22Rv1 (cell line): ENCODE data around the gene SPATA32.

Experiments
- H3K27ac ChIP-seq: fragments of 450-650 bp; 2 replicates; pipeline ENCODE4 v1.5.1; 2017
- CTCF ChIP-seq: fragments of 450-650 bp; IDR thresholded peaks from 2 replicates; pipeline ENCODE4 v1.5.1; 2017; ENCODE audit warnings: mild to moderate bottlenecking
- ZFX ChIP-seq: fragments of 450-650 bp; IDR thresholded peaks from 2 replicates; pipeline ENCODE4 v1.6.1; 2017; ENCODE audit warnings: antibody characterized with exemption, borderline replicate concordance

The SPATA32 gene

GRCh38 chr17:45286286-45286685 lies 24.4 kb upstream of the SPATA32 start:
- TF ChIP-seq ZFX (no peak), CTCF (no peak)
- no peak overlapping the region for H3K27ac ChIP-seq

- no peak overlapping the region for H3K27ac ChIP-seq
- TF ChIP-seq ZFX (no peak), CTCF (peak; percentile 37)
Observed at GRCh38 chr17:45284176-45285140, 22.6 kb upstream of the SPATA32 start.

GRCh38 chr17:45283711-45284110 lies 21.8 kb upstream of the SPATA32 start:
- TF ChIP-seq CTCF = no peak
- no peak for TF ChIP-seq ZFX
- H3K27ac ChIP-seq = no peak overlapping the region

GRCh38 chr17:45282683-45283644 lies 21.1 kb upstream of the SPATA32 start:
- H3K27ac ChIP-seq = no peak overlapping the region
- TF ChIP-seq ZFX = no peak
- no peak for TF ChIP-seq CTCF

GRCh38 chr17:45279898-45280297 lies 18.0 kb upstream of the SPATA32 start:
- no peak for TF ChIP-seq ZFX
- H3K27ac ChIP-seq = no peak overlapping the region

- H3K27ac ChIP-seq = no peak overlapping the region
- TF ChIP-seq CTCF (no peak), ZFX (no peak)
Observed at GRCh38 chr17:45277992-45278391, 16.1 kb upstream of the SPATA32 start.

- TF ChIP-seq ZFX (no peak), CTCF (peak; percentile 93)
- no peak overlapping the region for H3K27ac ChIP-seq
Observed at GRCh38 chr17:45277216-45277849, 15.4 kb upstream of the SPATA32 start.
